OCI-LY3 (cell line): ENCODE data around the gene NKX6-1.

Experiments
- EZH2phosphoT487 ChIP-seq: fragments of 200-600 bp; shearing (Covaris generic); IDR thresholded peaks from 2 replicates; pipeline ENCODE4 v1.6.1; 2018; ENCODE audit warnings: antibody characterized with exemption, mixed run types, low read depth
- TF ChIP-seq, protein P1 (sequence below): fragments of 200-600, 300-600 bp; sonication (generic); IDR thresholded peaks from 2 replicates; pipeline ENCODE4 v1.5.1; 2014; ENCODE audit warnings: antibody characterized with exemption, low read length, low read depth

DNA sequence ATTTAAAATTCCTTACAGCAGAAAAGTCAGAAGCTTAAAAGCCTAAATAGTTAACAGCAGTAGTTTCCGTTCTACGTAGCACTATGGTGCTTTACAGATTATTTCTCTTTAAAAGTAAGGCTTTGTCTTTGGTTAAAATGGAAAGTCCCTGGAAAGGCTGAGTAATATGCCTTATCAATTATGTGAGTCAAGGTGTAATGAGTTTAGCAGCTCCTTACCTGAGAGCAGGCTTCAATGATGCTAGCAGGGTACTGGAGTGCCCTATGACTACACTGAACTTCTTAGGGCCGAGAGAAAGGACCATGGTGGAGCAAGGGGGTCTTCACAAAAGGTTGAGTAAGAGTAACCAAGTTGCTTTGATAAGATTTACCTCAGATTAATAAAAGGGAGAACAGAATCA is 12.6 kb upstream of the NKX6-1 start:
- TF ChIP-seq, protein P1, sequence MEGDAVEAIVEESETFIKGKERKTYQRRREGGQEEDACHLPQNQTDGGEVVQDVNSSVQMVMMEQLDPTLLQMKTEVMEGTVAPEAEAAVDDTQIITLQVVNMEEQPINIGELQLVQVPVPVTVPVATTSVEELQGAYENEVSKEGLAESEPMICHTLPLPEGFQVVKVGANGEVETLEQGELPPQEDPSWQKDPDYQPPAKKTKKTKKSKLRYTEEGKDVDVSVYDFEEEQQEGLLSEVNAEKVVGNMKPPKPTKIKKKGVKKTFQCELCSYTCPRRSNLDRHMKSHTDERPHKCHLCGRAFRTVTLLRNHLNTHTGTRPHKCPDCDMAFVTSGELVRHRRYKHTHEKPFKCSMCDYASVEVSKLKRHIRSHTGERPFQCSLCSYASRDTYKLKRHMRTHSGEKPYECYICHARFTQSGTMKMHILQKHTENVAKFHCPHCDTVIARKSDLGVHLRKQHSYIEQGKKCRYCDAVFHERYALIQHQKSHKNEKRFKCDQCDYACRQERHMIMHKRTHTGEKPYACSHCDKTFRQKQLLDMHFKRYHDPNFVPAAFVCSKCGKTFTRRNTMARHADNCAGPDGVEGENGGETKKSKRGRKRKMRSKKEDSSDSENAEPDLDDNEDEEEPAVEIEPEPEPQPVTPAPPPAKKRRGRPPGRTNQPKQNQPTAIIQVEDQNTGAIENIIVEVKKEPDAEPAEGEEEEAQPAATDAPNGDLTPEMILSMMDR: no peak
- TF ChIP-seq EZH2phosphoT487: no peak
